ENCODE results near the gene PPP1R14B. TPM values are rescaled to one million over a fixed set of nuclear protein-coding genes. Genes with fewer than 3 reads are reported as not detected.

The PPP1R14B gene
- polyA plus RNA-seq, 1 donor, result 56.4 TPM

DNA sequence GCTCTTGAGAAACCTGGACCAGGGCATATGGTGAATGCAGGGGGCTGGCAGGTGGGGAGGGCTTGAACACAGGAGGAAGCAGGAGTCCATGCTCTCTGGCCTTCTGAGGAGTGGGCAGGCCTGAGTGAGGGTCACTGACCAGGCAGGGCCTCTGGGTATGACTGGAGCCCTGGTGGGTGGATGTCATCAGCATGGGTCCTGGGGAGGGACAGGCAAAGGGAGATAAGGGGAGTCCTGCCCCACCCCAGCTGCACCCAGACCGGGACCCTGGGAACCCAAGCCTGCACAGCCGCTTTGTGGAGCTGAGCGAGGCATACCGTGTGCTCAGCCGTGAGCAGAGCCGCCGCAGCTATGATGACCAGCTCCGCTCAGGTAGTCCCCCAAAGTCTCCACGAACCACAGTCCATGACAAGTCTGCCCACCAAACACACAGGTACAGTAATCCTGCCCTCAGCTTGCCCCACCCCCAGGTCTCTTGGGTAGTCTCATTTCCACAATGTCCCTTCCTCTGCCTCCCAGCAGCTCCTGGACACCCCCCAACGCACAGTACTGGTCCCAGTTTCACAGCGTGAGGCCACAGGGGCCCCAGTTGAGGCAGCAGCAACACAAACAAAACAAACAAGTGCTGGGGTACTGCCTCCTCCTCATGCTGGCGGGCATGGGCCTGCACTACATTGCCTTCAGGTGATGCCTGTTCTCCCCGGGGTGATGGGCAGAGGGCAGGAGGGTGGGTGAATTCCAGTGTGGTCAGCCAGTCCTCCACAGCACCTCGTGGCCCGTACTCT, 14.4 kb downstream of the PPP1R14B start:
- no peak for DNase-seq

- DNase-seq, result no peak
Observed at GRCh38 chr11:64231546-64231945, 15.2 kb downstream of the PPP1R14B start.

GRCh38 chr11:64230985-64231365, 15.8 kb downstream of the PPP1R14B start:
- DNase-seq, result no peak

GRCh38 chr11:64230171-64230984, 16.4 kb downstream of the PPP1R14B start, which contains the start of gene DNAJC4:
DNAJC4 (plus strand) TSS chr11:64230548; CDS start chr11:64230855, 307 bp downstream.
- peak; percentile 97 for DNase-seq

- DNase-seq, result no peak
Observed at GRCh38 chr11:64229744-64230170, 17.0 kb downstream of the PPP1R14B start.

- DNase-seq, result no peak
Observed at GRCh38 chr11:64229090-64229743, 17.5 kb downstream of the PPP1R14B start.

GRCh38 chr11:64227405-64227956, 19.3 kb downstream of the PPP1R14B start:
- no peak for DNase-seq

GRCh38 chr11:64226507-64227051, 20.2 kb downstream of the PPP1R14B start:
- DNase-seq, result no peak

DNA sequence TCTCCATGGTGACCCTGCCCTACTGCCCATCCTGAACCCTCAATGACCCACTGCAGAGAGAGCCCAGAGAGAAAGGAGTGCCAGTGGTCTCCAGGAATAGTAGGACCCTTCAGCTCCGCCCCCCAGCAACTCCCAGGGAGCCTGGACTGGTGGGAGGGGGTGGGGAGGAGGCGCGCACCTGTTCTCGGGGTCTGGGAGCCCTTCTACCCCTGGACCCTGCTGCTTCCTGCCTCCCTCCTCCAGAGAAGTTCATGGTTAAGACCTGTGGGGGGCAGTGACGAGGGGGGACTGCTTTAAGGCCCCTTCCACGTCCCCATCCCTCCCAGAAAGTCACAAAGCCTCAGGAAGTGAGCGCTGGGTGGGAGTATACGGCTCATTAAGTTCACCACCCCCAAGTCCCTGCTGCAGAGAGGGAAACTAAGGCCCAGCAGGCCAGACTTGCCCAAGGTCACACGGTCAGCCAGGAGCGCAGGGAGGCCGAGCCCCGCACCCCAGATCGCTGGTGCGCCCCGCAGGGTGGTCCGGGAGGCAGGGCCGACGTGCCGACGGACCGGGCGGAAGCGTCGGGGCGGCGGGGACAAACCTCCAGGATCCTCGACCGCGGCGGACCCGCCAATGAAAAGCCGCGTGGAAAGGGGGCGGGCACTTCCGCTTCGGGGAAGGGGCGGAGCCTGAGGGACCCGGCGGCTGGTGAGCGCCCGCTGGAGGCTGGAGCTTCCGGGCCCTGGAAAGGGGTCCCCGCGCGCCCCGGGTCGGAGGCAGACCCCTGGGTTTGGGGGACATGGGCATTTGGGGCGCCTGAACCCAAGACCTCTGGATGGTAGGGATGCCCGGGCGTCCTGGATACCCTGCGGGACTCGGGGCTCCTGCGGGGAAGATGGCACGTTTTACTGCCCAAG, 20.9 kb downstream of the PPP1R14B start, which contains the start of the genes NUDT22 and TRPT1:
NUDT22 (plus strand) TSS at position 667 of the 899 bp plus-strand sequence. CDS start 379 bp downstream, outside the sequence.
TRPT1 (minus strand) TSS at position 579 of the 899 bp plus-strand sequence; CDS start at position 253, 326 bp downstream.
- peak; percentile 85 for DNase-seq

DNA sequence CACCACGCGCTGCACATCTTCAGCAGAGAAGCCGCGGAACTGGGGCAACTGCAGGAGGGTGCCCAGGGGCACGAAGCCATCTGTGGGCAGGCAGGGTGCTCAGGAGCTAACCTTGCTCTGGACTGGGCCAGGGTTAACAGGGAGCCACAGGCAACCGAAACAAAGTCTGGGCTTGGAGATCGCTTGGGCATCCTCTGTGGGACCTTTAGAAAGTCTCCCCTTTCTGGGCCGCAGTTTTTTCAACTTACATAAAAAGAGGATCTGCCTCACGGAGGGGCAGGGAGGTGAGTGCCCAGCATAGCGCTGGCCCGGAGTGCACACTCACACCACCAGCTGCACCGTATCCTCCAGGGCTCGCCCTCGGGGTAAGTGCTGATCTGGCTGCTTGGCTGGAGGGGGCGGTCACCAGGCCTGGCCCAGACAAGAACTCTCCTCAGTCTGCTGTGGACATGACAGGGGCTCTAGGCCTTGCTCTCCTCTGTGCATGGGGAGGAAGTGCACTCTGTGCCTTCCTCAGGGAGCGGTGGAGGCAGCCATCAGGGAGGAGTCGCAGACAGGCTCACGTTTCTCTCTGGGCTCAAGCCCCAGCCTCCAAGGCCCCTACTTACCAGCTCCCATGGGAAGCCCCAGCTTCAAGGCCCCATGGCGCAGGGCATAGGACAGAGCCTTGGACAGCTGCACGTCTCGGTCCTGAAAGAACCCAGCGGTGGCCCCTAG, 21.7 kb downstream of the PPP1R14B start:
- DNase-seq, result no peak

DNA sequence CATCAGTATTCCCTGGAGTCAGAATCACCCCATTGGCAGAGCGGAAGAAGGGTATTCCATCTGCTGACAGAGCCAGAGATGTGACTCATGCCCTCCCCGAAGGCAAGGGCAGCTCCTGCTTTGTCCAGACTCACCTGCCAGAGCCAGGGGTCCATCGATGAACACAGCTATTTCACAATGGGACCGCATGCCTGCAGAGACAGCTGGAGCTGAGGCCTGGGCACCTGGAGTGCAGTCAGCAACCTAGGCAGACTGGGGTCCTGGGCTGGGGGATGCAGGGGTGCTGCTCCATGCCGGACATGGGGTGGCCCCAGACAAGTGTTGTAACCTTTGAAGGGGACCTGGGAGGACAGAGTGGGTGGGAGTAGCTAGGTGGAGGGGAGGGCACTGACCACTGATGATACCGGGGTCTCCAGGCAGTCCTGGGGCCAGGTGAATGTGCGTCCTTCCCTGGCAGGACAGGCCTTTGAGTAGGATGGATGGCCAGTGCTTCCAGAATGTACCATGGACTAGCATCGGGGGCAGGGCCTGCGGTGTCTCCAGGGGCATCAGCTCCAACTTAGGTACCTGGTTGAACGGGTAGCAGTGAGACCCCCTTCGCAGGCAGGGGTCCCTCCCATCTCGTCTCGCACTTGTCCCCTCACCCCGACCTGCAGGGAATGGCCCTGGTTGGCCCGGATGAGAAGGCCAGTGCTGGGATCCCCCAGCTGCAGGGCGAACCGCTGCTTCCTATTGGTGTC, 22.4 kb downstream of the PPP1R14B start:
- DNase-seq, result no peak

GRCh38 chr11:64223001-64223651, 23.6 kb downstream of the PPP1R14B start:
- no peak for DNase-seq

DNA sequence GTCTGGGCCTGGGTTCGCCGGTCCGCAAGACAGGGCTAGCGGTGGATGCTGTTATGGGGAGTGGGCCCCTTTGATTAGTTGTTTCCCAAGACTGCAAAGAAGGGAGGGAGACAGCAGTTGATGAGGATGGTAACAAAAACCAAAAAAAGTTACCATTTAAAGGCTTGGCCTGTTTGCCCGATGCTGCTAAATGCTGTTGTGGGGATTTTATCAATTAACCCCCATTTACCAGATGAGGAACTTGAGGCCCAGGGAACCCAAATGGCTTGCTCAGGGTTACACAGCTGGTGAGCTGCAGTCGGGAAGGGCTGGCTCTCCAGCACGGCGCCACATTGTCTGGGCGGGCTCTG, 24.1 kb downstream of the PPP1R14B start:
- no peak for DNase-seq

- DNase-seq, result no peak
Observed at GRCh38 chr11:64220798-64221197, 25.9 kb downstream of the PPP1R14B start.

DNA sequence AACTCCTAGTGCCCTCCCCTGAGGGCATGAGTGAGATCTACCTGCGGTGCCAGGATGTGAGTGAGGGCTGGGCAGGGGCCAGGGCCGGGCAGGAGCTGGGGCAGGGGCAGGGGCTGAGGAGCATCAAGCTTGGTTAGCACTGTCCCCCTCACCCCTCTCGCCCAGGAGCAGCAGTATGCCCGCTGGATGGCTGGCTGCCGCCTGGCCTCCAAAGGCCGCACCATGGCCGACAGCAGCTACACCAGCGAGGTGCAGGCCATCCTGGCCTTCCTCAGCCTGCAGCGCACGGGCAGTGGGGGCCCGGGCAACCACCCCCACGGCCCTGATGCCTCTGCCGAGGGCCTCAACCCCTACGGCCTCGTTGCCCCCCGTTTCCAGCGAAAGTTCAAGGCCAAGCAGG, 26.5 kb downstream of the PPP1R14B start:
- DNase-seq, result no peak

DNA sequence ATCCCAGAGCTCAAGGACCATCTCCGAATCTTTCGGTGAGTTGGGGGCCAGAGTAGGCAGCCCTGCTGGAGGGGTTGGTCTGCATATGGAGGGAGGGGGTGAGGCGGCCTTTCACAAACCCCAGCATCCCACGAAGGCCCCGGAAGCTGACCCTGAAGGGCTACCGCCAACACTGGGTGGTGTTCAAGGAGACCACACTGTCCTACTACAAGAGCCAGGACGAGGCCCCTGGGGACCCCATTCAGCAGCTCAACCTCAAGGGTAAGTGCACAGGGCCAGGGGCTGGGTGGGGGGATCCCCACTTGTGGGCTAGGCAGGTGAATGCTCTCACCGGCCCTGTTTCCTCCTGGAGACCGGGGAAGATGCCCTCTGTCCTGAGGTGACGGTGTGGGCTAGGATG, 27.0 kb downstream of the PPP1R14B start:
- no peak for DNase-seq

GRCh38 chr11:64219354-64219684, 27.4 kb downstream of the PPP1R14B start:
- no peak for DNase-seq

DNA sequence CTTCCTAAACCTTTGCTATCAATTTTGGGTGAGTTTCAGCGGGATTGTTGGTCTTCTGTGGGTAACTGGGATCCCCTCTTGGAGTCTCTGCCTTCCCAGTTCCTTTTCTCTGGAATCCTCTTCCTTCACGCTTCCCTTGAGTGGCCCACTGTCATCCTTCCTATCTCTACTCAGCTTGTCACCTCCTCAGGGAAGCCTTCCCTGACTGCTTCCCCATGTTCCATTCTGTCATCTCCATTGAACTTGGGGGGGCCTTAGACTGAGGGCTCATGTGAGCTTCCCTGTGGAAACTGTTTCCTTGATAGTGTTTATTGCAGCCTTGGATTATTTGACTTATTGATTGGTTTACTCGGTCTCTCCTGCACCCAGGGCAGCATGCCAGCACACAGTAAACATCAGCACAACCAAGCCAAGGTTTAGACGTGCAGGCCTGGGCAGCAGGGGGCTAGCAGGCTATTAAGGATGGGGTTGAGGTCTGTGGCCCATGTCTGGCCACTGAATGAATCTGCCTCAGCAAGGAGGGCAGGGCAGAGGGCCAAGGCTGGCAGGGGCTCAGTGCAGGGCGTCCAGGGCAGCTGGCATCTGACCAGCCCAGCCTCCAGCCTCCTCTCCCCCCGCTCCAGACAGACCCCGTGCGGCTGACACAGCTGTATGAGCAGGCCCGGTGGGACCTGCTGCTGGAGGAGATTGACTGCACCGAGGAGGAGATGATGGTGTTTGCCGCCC, 28.0 kb downstream of the PPP1R14B start:
- no peak for DNase-seq

Measured in left kidney (tissue), 2 donors.